HEK293T (cell line): ENCODE results near the gene CAPN8.

Source experiments
- BHLHE40 ChIP-seq: fragments of 450-650 bp; IDR thresholded peaks from 2 replicates; pipeline ENCODE4 v1.6.1; 2016; ENCODE audit warnings: mild to moderate bottlenecking, moderate library complexity, borderline replicate concordance
- CTBP1 ChIP-seq: fragments of 450-650 bp; IDR thresholded peaks from 2 replicates; pipeline ENCODE4 v1.6.1; 2016; ENCODE audit warnings: borderline replicate concordance
- ELF4 ChIP-seq: fragments of 450-650 bp; IDR thresholded peaks from 2 replicates; pipeline ENCODE4 v1.6.1; 2017; ENCODE audit warnings: antibody characterized with exemption
- FOXA1 ChIP-seq: fragments of 450-650 bp; IDR thresholded peaks from 2 replicates; pipeline ENCODE4 v1.6.1; 2016; ENCODE audit warnings: mild to moderate bottlenecking
- FOXK2 ChIP-seq: fragments of 450-650 bp; IDR thresholded peaks from 2 replicates; pipeline ENCODE4 v1.6.1; 2016; ENCODE audit warnings: mild to moderate bottlenecking
- FOXM1 ChIP-seq: fragments of 450-650 bp; IDR thresholded peaks from 2 replicates; pipeline ENCODE4 v1.6.1; 2017; ENCODE audit warnings: mild to moderate bottlenecking, borderline replicate concordance
- HDGF ChIP-seq: fragments of 450-650 bp; IDR thresholded peaks from 2 replicates; pipeline ENCODE4 v1.6.1; 2017; ENCODE audit warnings: antibody characterized with exemption, borderline replicate concordance
- L3MBTL2 ChIP-seq: fragments of 450-650 bp; conservative IDR thresholded peaks from 2 replicates; pipeline ENCODE4 v1.6.1; 2016; ENCODE audit warnings: mild to moderate bottlenecking
- NFRKB ChIP-seq: fragments of 450-650 bp; IDR thresholded peaks from 2 replicates; pipeline ENCODE4 v1.6.1; 2016; ENCODE audit warnings: mild to moderate bottlenecking, moderate library complexity
- PKNOX1 ChIP-seq: fragments of 450-650 bp; IDR thresholded peaks from 2 replicates; pipeline ENCODE4 v1.6.1; 2016
- SP1 ChIP-seq: fragments of 450-650 bp; IDR thresholded peaks from 2 replicates; pipeline ENCODE4 v1.6.1; 2017
- SUZ12 ChIP-seq: fragments of 450-650 bp; IDR thresholded peaks from 2 replicates; pipeline ENCODE4 v1.6.1; 2016; ENCODE audit warnings: mild to moderate bottlenecking

- TF ChIP-seq SP1 = no peak
- no peak for TF ChIP-seq BHLHE40
- TF ChIP-seq CTBP1 = no peak
- TF ChIP-seq ELF4 = no peak
- TF ChIP-seq L3MBTL2 = peak; percentile 86
- no peak for TF ChIP-seq FOXK2
- no peak for TF ChIP-seq FOXA1
- no peak for TF ChIP-seq NFRKB
- no peak for TF ChIP-seq SUZ12
- no peak for TF ChIP-seq HDGF
- no peak for TF ChIP-seq FOXM1
- no peak for TF ChIP-seq PKNOX1
Measured at GRCh38 chr1:223628233-223629125, 37.0 kb downstream of the CAPN8 start.
